ENCODE measurements around the gene GPC3.

Gene GPC3

DNA sequence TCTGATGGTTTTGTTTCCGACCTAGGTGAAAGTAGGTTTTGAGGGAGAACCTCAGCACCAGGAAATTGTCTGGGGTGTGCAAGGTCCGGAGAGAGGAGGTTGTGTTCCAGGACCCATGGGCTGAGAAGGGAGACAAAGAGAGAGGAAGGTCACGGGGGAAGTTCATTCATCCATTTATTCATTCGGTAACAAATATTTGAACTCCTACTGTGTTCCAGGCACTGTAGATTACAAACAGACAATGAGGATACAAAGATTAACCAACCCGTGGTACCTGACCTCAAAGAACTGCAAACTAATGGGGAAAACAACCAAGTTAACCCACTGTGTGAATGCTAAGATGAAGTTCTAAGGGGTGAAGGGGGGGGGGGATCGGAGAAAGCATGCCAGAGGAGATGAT is 1.8 kb upstream of the GPC3 start:
- no peak for DNase-seq (ENCODE audit: extremely low read depth, low read depth)
- TF ChIP-seq, protein P1, sequence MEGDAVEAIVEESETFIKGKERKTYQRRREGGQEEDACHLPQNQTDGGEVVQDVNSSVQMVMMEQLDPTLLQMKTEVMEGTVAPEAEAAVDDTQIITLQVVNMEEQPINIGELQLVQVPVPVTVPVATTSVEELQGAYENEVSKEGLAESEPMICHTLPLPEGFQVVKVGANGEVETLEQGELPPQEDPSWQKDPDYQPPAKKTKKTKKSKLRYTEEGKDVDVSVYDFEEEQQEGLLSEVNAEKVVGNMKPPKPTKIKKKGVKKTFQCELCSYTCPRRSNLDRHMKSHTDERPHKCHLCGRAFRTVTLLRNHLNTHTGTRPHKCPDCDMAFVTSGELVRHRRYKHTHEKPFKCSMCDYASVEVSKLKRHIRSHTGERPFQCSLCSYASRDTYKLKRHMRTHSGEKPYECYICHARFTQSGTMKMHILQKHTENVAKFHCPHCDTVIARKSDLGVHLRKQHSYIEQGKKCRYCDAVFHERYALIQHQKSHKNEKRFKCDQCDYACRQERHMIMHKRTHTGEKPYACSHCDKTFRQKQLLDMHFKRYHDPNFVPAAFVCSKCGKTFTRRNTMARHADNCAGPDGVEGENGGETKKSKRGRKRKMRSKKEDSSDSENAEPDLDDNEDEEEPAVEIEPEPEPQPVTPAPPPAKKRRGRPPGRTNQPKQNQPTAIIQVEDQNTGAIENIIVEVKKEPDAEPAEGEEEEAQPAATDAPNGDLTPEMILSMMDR (IDR thresholded peaks at IDR 0.05; ENCODE audit: low read depth, low read length, missing control alignments), result no peak
- H3K4me3 ChIP-seq (replicated peaks; ENCODE audit: low read depth, low read length), result no peak overlapping the region

DNA sequence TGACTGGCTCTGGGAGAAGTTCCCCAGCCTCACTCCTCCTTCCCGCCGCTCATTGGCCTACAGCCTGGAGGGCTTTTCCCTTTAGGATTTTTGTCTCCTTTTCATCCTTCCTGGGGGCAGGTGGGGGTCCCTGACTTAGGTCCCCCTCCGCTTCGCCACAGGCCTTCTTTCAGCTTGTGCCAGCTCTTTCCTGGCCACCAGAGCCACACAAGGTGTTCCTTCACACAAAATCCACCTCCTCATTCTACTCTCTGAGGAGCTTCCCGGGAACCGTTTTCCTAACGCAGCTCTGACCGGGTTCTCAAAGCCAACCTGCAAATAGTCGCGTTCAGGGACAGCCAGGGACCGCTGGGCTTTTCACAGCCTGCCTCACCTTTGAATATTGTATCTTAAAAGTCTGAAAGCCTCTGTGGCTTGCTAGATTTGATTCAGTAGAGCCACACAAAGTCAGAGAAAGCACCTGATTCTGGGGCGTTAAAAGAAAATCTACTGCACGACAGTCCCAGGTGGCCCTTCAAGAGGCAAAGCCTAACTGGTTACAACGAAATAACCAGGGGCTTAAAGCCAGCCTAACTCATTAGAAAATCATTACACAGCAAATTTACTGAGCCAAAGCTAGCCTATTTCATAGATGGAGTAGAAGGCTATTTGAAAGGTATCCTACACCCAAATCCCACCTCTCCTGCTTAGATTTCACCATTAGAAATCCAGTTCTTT is 731 bp upstream of the GPC3 start:
- H3K4me3 ChIP-seq (replicated peaks; ENCODE audit: low read depth, low read length), result no peak overlapping the region
- TF ChIP-seq, protein P1 (IDR thresholded peaks at IDR 0.05; ENCODE audit: low read depth, low read length, missing control alignments), result no peak
- no peak for DNase-seq (ENCODE audit: extremely low read depth, low read depth)

DNA sequence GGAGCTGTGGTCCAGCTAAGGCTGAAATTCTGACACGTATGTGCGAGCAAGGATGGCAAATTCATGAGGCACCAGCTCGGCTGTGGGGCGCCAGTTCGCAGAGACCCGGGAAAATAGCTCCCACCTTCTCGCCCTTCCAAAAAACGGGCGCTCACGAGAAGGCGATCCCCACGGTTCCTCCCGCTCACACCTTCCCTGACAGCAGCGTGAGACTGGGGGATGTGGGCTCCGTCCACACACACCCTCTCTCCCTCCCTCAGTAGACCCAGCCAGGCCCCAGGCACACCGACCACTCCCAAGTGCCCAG is 584 bp downstream of the GPC3 start:
- TF ChIP-seq, protein P1 (IDR thresholded peaks at IDR 0.05; ENCODE audit: low read depth, low read length, missing control alignments), result no peak
- no peak overlapping the region for H3K4me3 ChIP-seq (replicated peaks; ENCODE audit: low read depth, low read length)
- no peak for DNase-seq (ENCODE audit: extremely low read depth, low read depth)

DNA sequence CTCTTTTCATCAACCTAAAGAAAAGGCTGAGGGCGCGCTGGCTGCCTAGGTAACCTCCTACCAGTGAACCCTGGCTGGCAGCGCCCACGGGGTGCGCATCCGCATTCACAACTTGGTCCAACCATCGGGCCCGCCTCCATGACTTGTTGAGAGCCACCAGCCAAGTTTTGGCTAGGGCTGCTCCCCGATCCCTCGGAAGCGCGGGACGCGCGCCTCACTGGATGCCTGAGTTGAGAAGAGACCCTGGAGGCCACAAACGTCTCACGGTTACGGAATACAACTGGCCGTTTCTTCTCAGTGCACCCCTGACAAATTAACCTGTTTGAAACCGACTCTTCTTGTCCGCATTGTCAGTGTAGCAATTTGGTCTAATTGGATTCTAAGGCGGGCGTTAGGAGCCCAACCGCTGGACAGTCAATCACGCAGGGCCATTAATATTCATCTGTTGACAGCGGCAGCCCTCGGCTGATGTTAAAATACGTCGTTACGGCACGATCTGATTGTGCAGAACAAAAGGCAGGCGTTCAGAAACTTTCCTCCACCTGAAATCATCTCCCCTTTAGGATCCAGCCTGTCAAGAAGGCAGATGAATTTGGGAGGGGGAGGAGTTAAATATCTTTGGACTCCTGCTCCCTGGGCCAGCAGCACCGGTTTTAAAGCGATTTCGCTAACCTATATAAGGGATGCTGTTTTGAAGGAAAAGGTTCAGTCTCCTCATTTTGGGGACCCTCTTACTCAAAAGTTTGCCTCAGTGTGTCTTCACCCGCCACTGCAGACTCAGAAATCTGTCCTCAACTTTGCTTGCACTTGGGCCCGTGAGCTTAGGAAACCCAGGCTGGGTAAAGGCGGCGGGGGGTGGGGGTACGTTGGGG is 1.2 kb downstream of the GPC3 start:
- TF ChIP-seq, protein P1 (IDR thresholded peaks at IDR 0.05; ENCODE audit: low read depth, low read length, missing control alignments), result no peak
- no peak for DNase-seq (ENCODE audit: extremely low read depth, low read depth)
- H3K4me3 ChIP-seq (replicated peaks; ENCODE audit: low read depth, low read length), result no peak overlapping the region

DNA sequence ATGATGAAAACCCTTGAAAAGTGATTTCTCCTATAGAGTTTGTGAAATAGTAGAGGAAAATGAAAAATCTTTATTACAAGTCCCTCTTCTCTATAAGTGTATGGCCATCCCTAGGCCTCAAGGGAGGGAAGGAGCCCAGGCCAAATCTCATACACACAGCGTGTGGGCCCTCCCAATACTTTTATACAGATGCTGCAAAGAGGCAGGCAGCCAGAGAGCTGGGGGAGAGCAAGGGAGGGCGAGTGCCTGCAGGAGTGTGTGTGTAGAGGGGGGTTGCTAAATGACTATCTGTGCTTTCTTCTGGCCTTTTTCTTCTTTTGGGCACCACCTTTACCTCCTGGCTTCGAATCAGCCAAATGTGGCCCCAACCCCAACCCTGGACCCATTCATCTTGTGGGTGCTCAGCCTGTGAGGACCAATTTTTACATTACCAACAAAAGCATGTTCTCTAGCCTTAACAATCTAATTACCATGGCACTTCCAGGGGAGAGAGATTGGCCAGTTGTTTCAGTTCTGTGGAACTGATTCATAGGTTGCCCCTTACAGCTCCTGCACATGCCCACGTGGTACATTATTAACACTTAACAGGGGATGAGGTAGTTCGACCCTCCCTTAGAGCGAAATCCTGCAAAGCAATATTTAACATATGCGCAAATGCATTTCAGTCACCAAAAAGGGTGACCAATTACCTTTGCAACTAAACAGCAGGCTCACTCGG is 2.0 kb downstream of the GPC3 start:
- H3K4me3 ChIP-seq (replicated peaks; ENCODE audit: low read depth, low read length), result no peak overlapping the region
- DNase-seq (ENCODE audit: extremely low read depth, low read depth), result no peak
- TF ChIP-seq, protein P1 (IDR thresholded peaks at IDR 0.05; ENCODE audit: low read depth, low read length, missing control alignments), result no peak

DNA sequence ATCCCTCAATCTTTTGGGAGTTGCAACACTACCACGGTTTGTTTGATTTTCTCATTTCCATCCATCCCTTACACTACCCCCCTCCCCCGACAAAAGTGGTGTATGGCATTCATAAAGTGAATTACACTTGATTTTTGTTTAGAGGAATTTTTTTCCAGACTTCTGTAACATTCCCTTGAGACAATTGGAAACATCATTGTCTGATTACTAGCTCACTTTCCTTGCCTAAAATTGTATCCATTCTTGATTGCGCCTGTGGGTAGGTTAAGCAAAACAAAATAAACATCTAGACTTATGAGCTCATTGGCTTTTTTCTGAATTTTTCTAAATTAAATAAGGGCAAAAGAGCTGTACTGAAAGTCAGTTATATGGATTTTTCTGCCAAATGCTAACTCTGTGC is 3.5 kb downstream of the GPC3 start:
- no peak overlapping the region for H3K4me3 ChIP-seq (replicated peaks; ENCODE audit: low read depth, low read length)
- no peak for DNase-seq (ENCODE audit: extremely low read depth, low read depth)
- TF ChIP-seq, protein P1 (IDR thresholded peaks at IDR 0.05; ENCODE audit: low read depth, low read length, missing control alignments), result no peak

Measured in HFF-Myc (cell line).